ENCODE results near the gene CCDC50. TPM values are rescaled to one million over a fixed set of nuclear protein-coding genes. Genes with fewer than 3 reads are reported as not detected.

CCDC50 gene
- total RNA-seq, 1 donor from 2014 or later, result 48.4 TPM

- H3K36me3 Mint-ChIP-seq (ENCODE audit: low read depth), result no peaks in the 10 kb centered on the region
- TF ChIP-seq, protein P1, sequence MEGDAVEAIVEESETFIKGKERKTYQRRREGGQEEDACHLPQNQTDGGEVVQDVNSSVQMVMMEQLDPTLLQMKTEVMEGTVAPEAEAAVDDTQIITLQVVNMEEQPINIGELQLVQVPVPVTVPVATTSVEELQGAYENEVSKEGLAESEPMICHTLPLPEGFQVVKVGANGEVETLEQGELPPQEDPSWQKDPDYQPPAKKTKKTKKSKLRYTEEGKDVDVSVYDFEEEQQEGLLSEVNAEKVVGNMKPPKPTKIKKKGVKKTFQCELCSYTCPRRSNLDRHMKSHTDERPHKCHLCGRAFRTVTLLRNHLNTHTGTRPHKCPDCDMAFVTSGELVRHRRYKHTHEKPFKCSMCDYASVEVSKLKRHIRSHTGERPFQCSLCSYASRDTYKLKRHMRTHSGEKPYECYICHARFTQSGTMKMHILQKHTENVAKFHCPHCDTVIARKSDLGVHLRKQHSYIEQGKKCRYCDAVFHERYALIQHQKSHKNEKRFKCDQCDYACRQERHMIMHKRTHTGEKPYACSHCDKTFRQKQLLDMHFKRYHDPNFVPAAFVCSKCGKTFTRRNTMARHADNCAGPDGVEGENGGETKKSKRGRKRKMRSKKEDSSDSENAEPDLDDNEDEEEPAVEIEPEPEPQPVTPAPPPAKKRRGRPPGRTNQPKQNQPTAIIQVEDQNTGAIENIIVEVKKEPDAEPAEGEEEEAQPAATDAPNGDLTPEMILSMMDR (conservative IDR thresholded peaks at IDR 0.05), result no peak
- DNase-seq (ENCODE audit: low read depth, low spot score), result no peak
- H3K4me3 Mint-ChIP-seq, result no peak overlapping the region
- H3K27me3 Mint-ChIP-seq (ENCODE audit: low read depth), result no peaks in the 10 kb centered on the region
- no peak overlapping the region for H3K27ac Mint-ChIP-seq (ENCODE audit: unreplicated experiment)
- no peaks in the 10 kb centered on the region for H3K9me3 Mint-ChIP-seq
- H3K4me1 Mint-ChIP-seq, result peaks cover 19% of the 10 kb centered on the region
These were observed 12.8 kb downstream of the CCDC50 start for GRCh38 chr3:191342006-191342405.

- H3K4me1 Mint-ChIP-seq, result peaks cover 21% of the 10 kb centered on the region
- H3K36me3 Mint-ChIP-seq (ENCODE audit: low read depth), result no peaks in the 10 kb centered on the region
- H3K4me3 Mint-ChIP-seq, result no peak overlapping the region
- no peak overlapping the region for H3K27ac Mint-ChIP-seq (ENCODE audit: unreplicated experiment)
- DNase-seq (ENCODE audit: low read depth, low spot score), result no peak
- TF ChIP-seq, protein P1 (conservative IDR thresholded peaks at IDR 0.05), result no peak
- no peaks in the 10 kb centered on the region for H3K9me3 Mint-ChIP-seq
- no peaks in the 10 kb centered on the region for H3K27me3 Mint-ChIP-seq (ENCODE audit: low read depth)
These were observed 13.2 kb downstream of the CCDC50 start for GRCh38 chr3:191342411-191342810.

DNA sequence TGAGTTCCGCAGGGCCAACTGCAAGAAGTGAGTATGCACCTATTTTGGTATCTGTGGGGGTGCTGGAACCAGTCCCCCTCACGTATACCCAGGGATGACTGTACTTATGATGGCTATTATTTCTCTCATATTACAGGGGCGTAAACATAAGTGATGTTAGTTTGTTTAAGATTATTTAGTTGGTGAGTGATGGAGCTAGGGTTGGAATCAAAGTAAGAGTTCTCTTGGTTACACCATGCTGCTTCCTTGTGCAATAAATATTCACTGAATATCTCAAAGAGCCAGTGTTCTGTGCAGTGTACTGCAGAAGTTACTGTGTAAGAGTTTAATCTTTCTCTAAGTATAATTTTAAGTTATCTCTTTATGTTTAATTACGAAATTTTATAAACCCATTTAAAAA lies 13.9 kb downstream of the CCDC50 start:
- H3K36me3 Mint-ChIP-seq (ENCODE audit: low read depth), result no peaks in the 10 kb centered on the region

GRCh38 chr3:191343913-191344312 lies 14.7 kb downstream of the CCDC50 start:
- DNase-seq (ENCODE audit: low read depth, low spot score), result no peak
- Mint-ChIP-seq H3K4me1 (peaks cover 29% of the 10 kb centered on the region), H3K36me3 (ENCODE audit: low read depth) (no peaks in the 10 kb centered on the region), H3K9me3 (no peaks in the 10 kb centered on the region), H3K27ac (ENCODE audit: unreplicated experiment) (no peak overlapping the region), H3K27me3 (ENCODE audit: low read depth) (no peaks in the 10 kb centered on the region), H3K4me3 (no peak overlapping the region)
- TF ChIP-seq, protein P1 (conservative IDR thresholded peaks at IDR 0.05), result no peak

More for the DNA sequence above, 13.9 kb downstream of the CCDC50 start:
- TF ChIP-seq, protein P1 (conservative IDR thresholded peaks at IDR 0.05), result no peak
- Mint-ChIP-seq H3K27me3 (ENCODE audit: low read depth) (no peaks in the 10 kb centered on the region), H3K4me1 (peaks cover 23% of the 10 kb centered on the region), H3K4me3 (no peak overlapping the region), H3K9me3 (no peaks in the 10 kb centered on the region), H3K27ac (ENCODE audit: unreplicated experiment) (no peak overlapping the region)
- no peak for DNase-seq (ENCODE audit: low read depth, low spot score)

DNA sequence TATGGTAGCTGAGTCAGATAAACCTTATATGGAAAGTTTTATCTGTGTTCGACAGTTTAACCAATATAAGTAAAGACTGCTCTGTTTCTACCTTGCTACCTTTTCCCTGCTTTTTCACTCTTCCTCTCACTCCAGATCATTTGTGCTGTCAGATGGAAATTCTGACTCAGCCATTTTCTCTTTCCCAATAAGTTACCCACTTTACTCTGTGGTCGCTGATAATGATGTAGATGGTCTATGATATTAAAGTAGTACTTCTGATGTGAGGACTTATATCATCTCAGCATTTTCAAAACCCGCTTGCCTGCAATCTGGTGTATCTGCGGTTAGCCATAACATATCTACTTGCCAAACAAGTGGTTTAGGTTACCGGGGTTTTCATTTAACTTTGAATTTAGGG lies 16.1 kb downstream of the CCDC50 start:
- Mint-ChIP-seq H3K36me3 (ENCODE audit: low read depth) (no peaks in the 10 kb centered on the region), H3K27ac (ENCODE audit: unreplicated experiment) (no peak overlapping the region), H3K27me3 (ENCODE audit: low read depth) (no peaks in the 10 kb centered on the region), H3K4me1 (peaks cover 28% of the 10 kb centered on the region), H3K4me3 (no peak overlapping the region), H3K9me3 (no peaks in the 10 kb centered on the region)
- DNase-seq (ENCODE audit: low read depth, low spot score), result no peak
- TF ChIP-seq, protein P1 (conservative IDR thresholded peaks at IDR 0.05), result no peak

- Mint-ChIP-seq H3K36me3 (ENCODE audit: low read depth) (no peaks in the 10 kb centered on the region), H3K27me3 (ENCODE audit: low read depth) (no peaks in the 10 kb centered on the region), H3K4me1 (peaks cover 32% of the 10 kb centered on the region), H3K9me3 (no peaks in the 10 kb centered on the region), H3K27ac (ENCODE audit: unreplicated experiment) (no peak overlapping the region), H3K4me3 (no peak overlapping the region)
- no peak for DNase-seq (ENCODE audit: low read depth, low spot score)
- TF ChIP-seq, protein P1 (conservative IDR thresholded peaks at IDR 0.05), result no peak
These were observed 18.0 kb downstream of the CCDC50 start for GRCh38 chr3:191347228-191347627.

Measured in neural crest cell (in vitro differentiated cells).